ENCODE measurements around the gene TSPAN13. TPM values are rescaled to one million over a fixed set of nuclear protein-coding genes. Genes with fewer than 3 reads are reported as not detected.
A peak's percentile ranks its signal among the peaks of the same experiment; 100 is the strongest.

The TSPAN13 gene
- total and polyA plus RNA-seq, 12 donors, result 6.8 to 40.1 (median 11.8) TPM

DNA sequence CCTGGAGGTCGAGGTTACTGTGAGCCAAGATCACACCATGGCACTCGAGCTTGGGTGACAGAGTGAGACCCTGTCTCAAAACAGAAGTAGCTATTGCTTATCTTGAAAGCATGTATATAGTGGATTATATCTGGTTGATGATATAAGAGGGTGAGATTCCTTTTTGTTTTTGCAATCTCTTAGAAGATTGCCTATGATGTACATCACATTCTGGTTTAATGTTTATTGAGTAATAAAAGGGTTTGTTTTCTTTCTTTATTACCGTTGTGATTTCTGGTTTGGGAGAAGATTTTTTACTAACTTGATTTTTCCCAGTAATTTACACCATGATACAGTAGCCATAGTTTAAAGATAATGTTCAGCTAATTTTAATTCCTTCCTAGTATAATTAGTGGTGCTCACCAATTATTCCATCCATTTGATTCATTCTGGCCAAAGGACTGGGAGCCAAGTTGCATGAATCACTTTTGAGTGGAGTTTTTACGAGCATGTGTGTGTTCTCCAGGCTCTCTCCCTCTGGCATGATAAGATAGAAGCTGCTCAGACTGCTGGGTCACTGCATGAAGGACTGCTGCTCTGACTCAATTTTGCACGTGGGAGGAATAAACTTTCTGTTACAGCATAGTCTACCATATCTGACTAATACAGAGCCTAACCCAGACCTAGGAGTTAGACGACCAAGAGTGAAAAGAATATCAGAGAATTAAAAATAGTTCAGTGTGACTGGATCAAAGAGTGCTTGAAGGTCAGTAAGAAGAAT lies 13.5 kb upstream of the TSPAN13 start:
- Histone ChIP-seq H3K27ac (peak overlapping the region in 9 of 10 donors; percentile 28 to 79 (median 59)), H3K4me3 (no peak overlapping the region), H3K9me3 (no peaks in the 10 kb centered on the region), H3K4me1 (peaks cover 2 to 52% (median 34%) of the 10 kb centered on the region in 9 donors), H3K27me3 (no peaks in the 10 kb centered on the region), H3K36me3 (no peaks in the 10 kb centered on the region)
- 38 to 49% methylated on average over 6 of the region's 6 CpGs for WGBS, 2 donors
- TF ChIP-seq, protein P1, sequence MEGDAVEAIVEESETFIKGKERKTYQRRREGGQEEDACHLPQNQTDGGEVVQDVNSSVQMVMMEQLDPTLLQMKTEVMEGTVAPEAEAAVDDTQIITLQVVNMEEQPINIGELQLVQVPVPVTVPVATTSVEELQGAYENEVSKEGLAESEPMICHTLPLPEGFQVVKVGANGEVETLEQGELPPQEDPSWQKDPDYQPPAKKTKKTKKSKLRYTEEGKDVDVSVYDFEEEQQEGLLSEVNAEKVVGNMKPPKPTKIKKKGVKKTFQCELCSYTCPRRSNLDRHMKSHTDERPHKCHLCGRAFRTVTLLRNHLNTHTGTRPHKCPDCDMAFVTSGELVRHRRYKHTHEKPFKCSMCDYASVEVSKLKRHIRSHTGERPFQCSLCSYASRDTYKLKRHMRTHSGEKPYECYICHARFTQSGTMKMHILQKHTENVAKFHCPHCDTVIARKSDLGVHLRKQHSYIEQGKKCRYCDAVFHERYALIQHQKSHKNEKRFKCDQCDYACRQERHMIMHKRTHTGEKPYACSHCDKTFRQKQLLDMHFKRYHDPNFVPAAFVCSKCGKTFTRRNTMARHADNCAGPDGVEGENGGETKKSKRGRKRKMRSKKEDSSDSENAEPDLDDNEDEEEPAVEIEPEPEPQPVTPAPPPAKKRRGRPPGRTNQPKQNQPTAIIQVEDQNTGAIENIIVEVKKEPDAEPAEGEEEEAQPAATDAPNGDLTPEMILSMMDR (IDR thresholded peaks at IDR 0.05), result no peak
- peak; percentile 86 to 99 (median 93) for ATAC-seq
- intact Hi-C loops (cut with DNase I), result loop anchor here in 2 of 10 donors (5.0 to 10.0 kb wide), 2 partner anchors 93 to 1055 kb away; partner anchors contain the start of genes ANKMY2 (in 1 of the 2), BZW2 (in 1 of the 2) and MEOX2 (in 1 of the 2)
- peak in 1 of 2 donors; percentile 66 for DNase-seq

DNA sequence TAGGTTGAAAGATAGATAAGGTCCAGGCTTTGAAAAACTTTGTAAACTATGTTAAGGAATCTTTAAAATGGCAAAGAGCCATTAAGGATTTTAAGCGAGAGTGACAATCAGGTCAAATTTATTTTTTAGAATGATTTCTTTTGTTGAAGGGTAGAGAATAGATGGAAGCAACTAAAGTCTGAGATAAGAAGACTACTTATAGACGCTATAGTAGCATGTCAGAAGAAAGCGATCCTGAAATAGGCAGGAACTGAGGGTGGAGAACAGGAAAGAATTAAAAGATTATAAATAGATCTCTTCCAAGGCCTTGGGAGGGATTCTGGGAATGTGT lies 13.0 kb upstream of the TSPAN13 start:
- intact Hi-C loops (cut with DNase I), result loop anchor here in 2 of 10 donors (5.0 to 10.0 kb wide), 2 partner anchors 93 to 1056 kb away; partner anchors contain the start of genes ANKMY2 (in 1 of the 2), BZW2 (in 1 of the 2) and MEOX2 (in 1 of the 2)
- 26 to 31% methylated on average over 3 of the region's 3 CpGs for WGBS, 2 donors
- peak overlapping the region in 9 of 10 donors; percentile 28 to 79 (median 59) for H3K27ac ChIP-seq

DNA sequence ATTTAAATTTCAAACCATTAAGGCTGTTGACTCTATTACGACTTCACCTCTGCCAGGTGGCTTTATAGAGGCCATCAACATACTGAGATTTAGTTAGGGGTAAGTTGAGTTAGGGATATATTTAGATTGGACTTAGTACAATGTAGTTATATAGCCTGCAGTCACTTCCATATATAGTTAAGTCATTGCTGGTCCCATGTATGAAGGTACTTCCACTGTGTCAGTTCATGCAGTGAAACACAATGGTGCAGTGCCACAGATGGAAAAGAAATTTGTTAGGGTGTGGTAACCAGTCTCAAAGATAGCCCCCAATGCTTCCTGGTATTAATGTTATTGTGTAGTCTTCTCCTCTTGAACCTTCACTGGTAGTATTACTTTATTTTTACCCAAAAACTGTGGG lies 12.6 kb upstream of the TSPAN13 start:
- H3K9me3 ChIP-seq, result no peaks in the 10 kb centered on the region
- WGBS, 2 donors, result 86 to 89% methylated on average over 1 of the region's 1 CpG
- intact Hi-C loops (cut with DNase I), result loop anchor here in 2 of 10 donors (5.0 to 10.0 kb wide), 2 partner anchors 94 to 1056 kb away; partner anchors contain the start of genes ANKMY2 (in 1 of the 2), BZW2 (in 1 of the 2) and MEOX2 (in 1 of the 2)
- TF ChIP-seq, protein P1 (IDR thresholded peaks at IDR 0.05), result no peak
- peak overlapping the region in 9 of 10 donors; percentile 28 to 79 (median 59) for H3K27ac ChIP-seq
- H3K36me3 ChIP-seq, result no peaks in the 10 kb centered on the region
- ATAC-seq, result peak in 5 of 8 donors; percentile 7 to 56 (median 34)
- no peak for DNase-seq
- no peak overlapping the region for H3K4me3 ChIP-seq
- H3K4me1 ChIP-seq, result peaks cover 3 to 58% (median 34%) of the 10 kb centered on the region in 9 donors
- no peaks in the 10 kb centered on the region for H3K27me3 ChIP-seq

More for the DNA sequence above, 13.0 kb upstream of the TSPAN13 start:
- Histone ChIP-seq H3K36me3 (no peaks in the 10 kb centered on the region), H3K4me1 (peaks cover 3 to 57% (median 34%) of the 10 kb centered on the region in 9 donors), H3K4me3 (no peak overlapping the region), H3K9me3 (no peaks in the 10 kb centered on the region), H3K27me3 (no peaks in the 10 kb centered on the region)
- DNase-seq, result no peak
- no peak for ATAC-seq
- TF ChIP-seq, protein P1 (IDR thresholded peaks at IDR 0.05), result no peak

DNA sequence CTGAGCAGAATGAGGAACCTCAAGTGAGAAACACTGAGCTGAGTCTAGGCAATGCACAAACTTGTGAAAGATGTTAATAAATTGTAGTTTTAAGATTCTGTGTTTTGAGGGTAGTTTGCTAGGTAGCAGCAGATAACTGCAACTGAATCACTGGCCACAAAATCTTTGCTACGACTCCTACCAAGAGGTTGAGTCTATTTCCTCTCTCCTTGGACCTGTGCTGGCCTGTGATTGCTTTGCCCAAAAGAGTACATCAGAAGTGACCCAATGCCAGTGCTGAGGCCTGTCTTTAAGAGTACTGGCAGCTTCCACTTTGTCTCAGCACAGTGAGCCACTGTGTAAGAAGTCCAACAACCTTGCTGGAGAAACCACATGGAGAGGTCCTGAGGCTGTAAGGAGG lies 11.9 kb upstream of the TSPAN13 start:
- Histone ChIP-seq H3K27ac (peak overlapping the region in 7 of 10 donors; percentile 35 to 79 (median 67)), H3K4me1 (peaks cover 3 to 61% (median 34%) of the 10 kb centered on the region in 9 donors), H3K36me3 (no peaks in the 10 kb centered on the region), H3K4me3 (no peak overlapping the region), H3K27me3 (no peaks in the 10 kb centered on the region), H3K9me3 (no peaks in the 10 kb centered on the region)
- intact Hi-C loops (cut with DNase I), result loop anchor here in 2 of 10 donors (5.0 to 10.0 kb wide), 2 partner anchors 94 to 1057 kb away; partner anchors contain the start of genes ANKMY2 (in 1 of the 2), BZW2 (in 1 of the 2) and MEOX2 (in 1 of the 2)
- WGBS, 2 donors, result 94 to 100% methylated on average over 1 of the region's 1 CpG
- ATAC-seq, result no peak
- DNase-seq, result no peak
- TF ChIP-seq, protein P1 (IDR thresholded peaks at IDR 0.05), result no peak
